ENCODE measurements around the gene SLC37A1.

GRCh38 chr21:42571391-42572150 is 57.9 kb downstream of the SLC37A1 start:
- TF ChIP-seq GABPB1 (CRISPR knock-in tag; IDR thresholded peaks at IDR 0.05) (no peak), AFF4 (CRISPR knock-in tag; IDR thresholded peaks at IDR 0.05) (no peak), LARP7 (IDR thresholded peaks at IDR 0.05) (no peak), MAFG (tag; conservative IDR thresholded peaks at IDR 0.05) (no peak), ZKSCAN8 (CRISPR knock-in tag; IDR thresholded peaks at IDR 0.05) (no peak), MAZ (CRISPR knock-in tag; conservative IDR thresholded peaks at IDR 0.05 in 1 of 2, IDR thresholded peaks at IDR 0.05 in 1 of 2) (no peak), CTCF (IDR thresholded peaks at IDR 0.05 in 2 of 3, conservative IDR thresholded peaks at IDR 0.05 in 1 of 3; ENCODE audit: insufficient read depth in 2 of 3, low read depth in 1 of 3, low read length in 3 of 3) (no peak), CREB1 (IDR thresholded peaks at IDR 0.05) (no peak), CREB1 (CRISPR knock-in tag; IDR thresholded peaks at IDR 0.05) (no peak), ZFX (CRISPR knock-in tag; IDR thresholded peaks at IDR 0.05) (no peak)

Data from K562 (cell line).